Caco-2 (cell line): Measurements from ENCODE around the gene CD19. TPM values are rescaled to one million over a fixed set of nuclear protein-coding genes. Genes with fewer than 3 reads are reported as not detected.

Experiments used
- BruUV-seq: library from RNA; stranded (reverse); fragments of 400-500 nt; replicated peaks from 2 replicates; lab custom pipeline; 2021; lab: Mats Ljungman, UMichigan
- CTCF ChIA-PET: fragments of 300-600 bp; sonication (Branson Sonifier 250); formaldehyde crosslinking; loops from one replicate; lab custom pipeline; 2022; ENCODE audit warnings: antibody characterized with exemption; lab: Charles Lee
- POLR2A ChIA-PET: fragments of 300-600 bp; sonication (Branson Sonifier 250); formaldehyde crosslinking; loops from one replicate; lab custom pipeline; 2022; ENCODE audit warnings: antibody characterized with exemption; lab: Charles Lee
- DNase-seq, 2 experiments: peaks; one replicate each; pipeline versions ENCODE4 v3.0.0 to v3.0.0-alpha.2; 2020 to 2022
- H3K27me3 ChIP-seq: replicated peaks from 2 replicates; pipeline ENCODE4 v1.6.0; 2011; ENCODE audit warnings: low read length; ENCODE audit not compliant: control insufficient read depth, insufficient read depth
- H3K36me3 ChIP-seq: 2 replicates; pipeline ENCODE4 v1.5.1; 2011; ENCODE audit warnings: low read length; ENCODE audit not compliant: control insufficient read depth, insufficient read depth
- H3K4me1 ChIP-seq: fragments of 250-450 bp; sonication (Bioruptor Pico); 2 replicates; pipeline ENCODE4 v1.5.1; 2020; ENCODE audit warnings: mild to moderate bottlenecking
- H3K4me3 ChIP-seq: 2 replicates; pipeline ENCODE4 v1.5.1; 2011; ENCODE audit warnings: low read depth, mild to moderate bottlenecking, control low read depth, low read length
- H3K9me3 ChIP-seq: fragments of 250-450 bp; sonication (Bioruptor Pico); 2 replicates; pipeline ENCODE4 v1.5.1; 2020; ENCODE audit warnings: mild to moderate bottlenecking, moderate library complexity
- H3K27ac Mint-ChIP-seq: one replicate; pipeline ENCODE4 v1.8.0; 2022; ENCODE audit warnings: mixed read lengths; ENCODE audit not compliant: unreplicated experiment
- H3K27me3 Mint-ChIP-seq: one replicate; pipeline ENCODE4 v1.8.0; 2022; ENCODE audit warnings: mixed read lengths; ENCODE audit not compliant: insufficient read depth, unreplicated experiment
- H3K36me3 Mint-ChIP-seq: one replicate; pipeline ENCODE4 v1.8.0; 2022; ENCODE audit warnings: mild to moderate bottlenecking, mixed read lengths; ENCODE audit not compliant: insufficient read depth, unreplicated experiment
- H3K4me1 Mint-ChIP-seq: one replicate; pipeline ENCODE4 v1.8.0; 2022; ENCODE audit warnings: low read depth, mixed read lengths; ENCODE audit not compliant: unreplicated experiment
- H3K4me3 Mint-ChIP-seq: one replicate; pipeline ENCODE4 v1.8.0; 2022; ENCODE audit warnings: mild to moderate bottlenecking, moderate library complexity, mixed read lengths; ENCODE audit not compliant: unreplicated experiment
- H3K9me3 Mint-ChIP-seq: one replicate; pipeline ENCODE4 v1.8.0; 2022; ENCODE audit warnings: mixed read lengths; ENCODE audit not compliant: unreplicated experiment
- CTCF ChIP-seq, 2 experiments: fragments of 200-600 bp in 1 of 2; IDR thresholded peaks; 1 replicate in 1 of 2; 2 replicates in 1 of 2; pipeline versions ENCODE4 v1.5.1 to v1.8.0; 2011 to 2022; ENCODE audit warnings: antibody characterized with exemption in 1 of 2, control low read depth in 1 of 2, inconsistent platforms in 1 of 2, low read depth in 1 of 2, low read length in 1 of 2, mild to moderate bottlenecking in 1 of 2, moderate library complexity in 1 of 2; ENCODE audit not compliant: insufficient read depth in 1 of 2, severe bottlenecking in 1 of 2, unreplicated experiment in 1 of 2
- intact Hi-C: fragments of 100-400 bp; cut with micrococcal nuclease; formaldehyde crosslinking; loops from one replicate; pipeline ENCODE4 v1.10.0; 2022; ENCODE audit not compliant: unreplicated experiment
- total RNA-seq: library from RNA; stranded (reverse); gene quantifications from 2 replicates; pipeline ENCODE4 v1.2.3, GENCODE V29; 2022

The CD19 gene
- total RNA-seq, 1 experiment from 2014 or later, result not detected

- no peaks in the 10 kb centered on the region for H3K27me3 ChIP-seq
- no peaks in the 10 kb centered on the region for H3K27me3 Mint-ChIP-seq
- ChIA-PET CTCF (no interaction called here), POLR2A (no interaction called here)
- no peak overlapping the region for H3K4me3 ChIP-seq
- H3K27ac Mint-ChIP-seq, result no peak overlapping the region
- no peak for DNase-seq
- H3K9me3 Mint-ChIP-seq, result no peaks in the 10 kb centered on the region
- intact Hi-C loops, result no loop called here
- peaks cover 62% of the 10 kb centered on the region for H3K36me3 Mint-ChIP-seq
- no peaks in the 10 kb centered on the region for H3K9me3 ChIP-seq
- no peaks in the 10 kb centered on the region for H3K4me1 Mint-ChIP-seq
- TF ChIP-seq CTCF (IDR thresholded peaks at IDR 0.05; ENCODE audit: insufficient read depth in 1 of 2, low read depth in 1 of 2, low read length in 1 of 2, severe bottlenecking in 1 of 2, unreplicated experiment in 1 of 2), result no peak
- BruUV-seq, result no TSS peak
- peaks cover 3% of the 10 kb centered on the region; the same call in 1 of the 2 replicates for H3K36me3 ChIP-seq
- no peaks in the 10 kb centered on the region for H3K4me1 ChIP-seq
- no peak overlapping the region for H3K4me3 Mint-ChIP-seq
Observed at GRCh38 chr16:28958216-28958615, 26.4 kb downstream of the CD19 start.

- H3K9me3 ChIP-seq, result no peaks in the 10 kb centered on the region
- Mint-ChIP-seq H3K4me3 (no peak overlapping the region), H3K36me3 (peaks cover 68% of the 10 kb centered on the region), H3K27me3 (no peaks in the 10 kb centered on the region), H3K9me3 (no peaks in the 10 kb centered on the region), H3K4me1 (no peaks in the 10 kb centered on the region), H3K27ac (no peak overlapping the region)
- DNase-seq, result no peak
- H3K4me1 ChIP-seq, result no peaks in the 10 kb centered on the region
- intact Hi-C loops, result no loop called here
- peaks cover 3% of the 10 kb centered on the region; the same call in 1 of the 2 replicates for H3K36me3 ChIP-seq
- ChIA-PET CTCF (no interaction called here), POLR2A (no interaction called here)
- H3K4me3 ChIP-seq, result no peak overlapping the region
- TF ChIP-seq CTCF (IDR thresholded peaks at IDR 0.05; ENCODE audit: insufficient read depth in 1 of 2, low read depth in 1 of 2, low read length in 1 of 2, severe bottlenecking in 1 of 2, unreplicated experiment in 1 of 2), result no peak
- BruUV-seq, result no TSS peak
- H3K27me3 ChIP-seq, result no peaks in the 10 kb centered on the region
Observed at GRCh38 chr16:28958836-28959235, 27.1 kb downstream of the CD19 start.

- DNase-seq, result no peak
- Mint-ChIP-seq H3K27me3 (no peaks in the 10 kb centered on the region), H3K27ac (no peak overlapping the region), H3K36me3 (peaks cover 53% of the 10 kb centered on the region), H3K4me1 (no peaks in the 10 kb centered on the region), H3K9me3 (no peaks in the 10 kb centered on the region), H3K4me3 (no peak overlapping the region)
- TF ChIP-seq CTCF (IDR thresholded peaks at IDR 0.05; ENCODE audit: insufficient read depth in 1 of 2, low read depth in 1 of 2, low read length in 1 of 2, severe bottlenecking in 1 of 2, unreplicated experiment in 1 of 2), result no peak
- H3K4me1 ChIP-seq, result no peaks in the 10 kb centered on the region
- CTCF ChIA-PET, result interaction anchor here (0.6 kb wide), 1 partner anchor 46 kb away, joined by 5 read pairs; no protein-coding TSS in a partner anchor
- no peaks in the 10 kb centered on the region for H3K9me3 ChIP-seq
- H3K4me3 ChIP-seq, result no peak overlapping the region
- POLR2A ChIA-PET, result no interaction called here
- H3K36me3 ChIP-seq, result no peaks in the 10 kb centered on the region; the same call in 1 of the 2 replicates
- no TSS peak for BruUV-seq
- intact Hi-C loops, result no loop called here
- H3K27me3 ChIP-seq, result no peaks in the 10 kb centered on the region
Observed at GRCh38 chr16:28964072-28964471, 32.3 kb downstream of the CD19 start.
